Activated T-cell treated with anti-CD3 and anti-CD28 coated beads for 4 hours (primary cell): ENCODE results near the gene ALX4.

Experiments used
- DNase-seq: peaks from one replicate; pipeline ENCODE4 v3.0.0-alpha.2; 2020

The ALX4 gene

DNA sequence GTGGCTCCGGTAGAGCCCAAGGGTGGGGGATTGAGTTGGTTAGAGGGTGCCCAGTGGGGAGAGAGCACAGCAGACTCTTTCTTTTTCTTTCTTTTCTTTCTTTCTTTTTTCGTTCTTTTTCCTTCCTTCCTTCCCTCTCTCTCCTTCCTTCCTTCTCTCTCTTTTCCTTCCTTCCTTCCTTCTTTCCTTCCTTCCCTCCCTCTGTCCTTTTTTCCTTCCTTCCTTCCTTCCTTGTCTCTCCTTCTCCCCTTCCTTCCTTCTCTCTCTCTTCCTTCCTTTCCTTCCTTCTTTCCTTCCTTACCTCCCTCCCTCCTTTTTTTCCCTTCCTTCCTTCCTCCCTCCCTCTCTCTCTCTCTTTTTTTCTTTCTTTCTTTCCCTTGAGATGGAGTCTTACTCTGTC is 4.8 kb upstream of the ALX4 start:
- DNase-seq, result no peak

DNA sequence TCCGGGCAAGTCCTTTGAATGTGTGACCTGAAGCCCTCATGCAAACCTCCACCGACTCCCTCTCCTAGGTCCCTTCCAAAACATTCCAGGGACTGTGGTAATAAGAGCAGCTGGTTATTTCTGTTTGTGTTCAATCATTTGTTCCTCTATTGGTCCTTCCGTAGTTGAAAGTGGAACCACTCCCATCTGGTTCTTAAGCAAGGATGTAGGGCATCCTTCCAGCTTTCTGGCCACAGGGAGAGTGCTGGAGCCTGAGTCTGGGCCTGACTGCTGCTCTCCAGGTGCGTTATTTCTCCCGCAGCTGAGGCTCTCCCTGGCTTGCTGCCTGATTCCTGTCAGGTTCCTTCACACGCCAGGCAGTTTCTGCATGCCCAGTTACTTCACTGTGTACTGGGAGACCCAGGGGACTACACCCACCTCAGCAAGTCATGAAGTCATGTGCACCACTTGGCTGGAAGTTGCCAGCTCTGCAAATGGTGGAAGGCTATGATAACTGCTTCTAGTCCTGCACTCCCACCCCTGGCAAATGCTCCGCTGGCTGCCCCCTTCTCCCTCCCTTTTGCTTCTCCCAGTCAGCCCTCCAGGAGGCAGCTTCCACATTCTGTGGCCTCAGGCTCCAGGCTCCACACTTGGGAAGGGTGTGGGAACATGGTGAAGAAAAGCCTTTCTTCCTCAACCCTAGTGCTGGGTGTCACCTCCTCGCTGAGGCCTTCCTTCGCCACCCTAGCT is 4.0 kb upstream of the ALX4 start:
- no peak for DNase-seq

DNA sequence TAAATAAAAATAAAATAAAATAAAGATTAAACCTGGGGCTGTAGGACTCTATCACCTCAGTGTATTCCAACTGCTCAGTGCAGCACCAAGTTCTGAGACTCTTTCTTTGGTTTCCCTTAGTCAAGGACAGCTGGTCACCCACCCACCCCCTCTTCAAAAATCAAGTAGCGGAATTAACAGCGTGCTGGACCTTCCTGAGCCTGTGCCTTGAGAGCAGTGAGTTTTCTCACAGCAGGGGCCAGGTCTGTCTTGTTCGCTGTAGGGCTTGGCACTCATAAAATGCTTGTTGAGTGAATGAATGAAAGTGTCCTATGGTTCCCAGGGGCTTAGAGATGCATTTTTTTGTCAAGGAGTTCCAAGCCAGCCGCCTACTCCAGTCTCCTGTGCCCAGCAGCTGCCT is 2.9 kb upstream of the ALX4 start:
- DNase-seq, result no peak

DNA sequence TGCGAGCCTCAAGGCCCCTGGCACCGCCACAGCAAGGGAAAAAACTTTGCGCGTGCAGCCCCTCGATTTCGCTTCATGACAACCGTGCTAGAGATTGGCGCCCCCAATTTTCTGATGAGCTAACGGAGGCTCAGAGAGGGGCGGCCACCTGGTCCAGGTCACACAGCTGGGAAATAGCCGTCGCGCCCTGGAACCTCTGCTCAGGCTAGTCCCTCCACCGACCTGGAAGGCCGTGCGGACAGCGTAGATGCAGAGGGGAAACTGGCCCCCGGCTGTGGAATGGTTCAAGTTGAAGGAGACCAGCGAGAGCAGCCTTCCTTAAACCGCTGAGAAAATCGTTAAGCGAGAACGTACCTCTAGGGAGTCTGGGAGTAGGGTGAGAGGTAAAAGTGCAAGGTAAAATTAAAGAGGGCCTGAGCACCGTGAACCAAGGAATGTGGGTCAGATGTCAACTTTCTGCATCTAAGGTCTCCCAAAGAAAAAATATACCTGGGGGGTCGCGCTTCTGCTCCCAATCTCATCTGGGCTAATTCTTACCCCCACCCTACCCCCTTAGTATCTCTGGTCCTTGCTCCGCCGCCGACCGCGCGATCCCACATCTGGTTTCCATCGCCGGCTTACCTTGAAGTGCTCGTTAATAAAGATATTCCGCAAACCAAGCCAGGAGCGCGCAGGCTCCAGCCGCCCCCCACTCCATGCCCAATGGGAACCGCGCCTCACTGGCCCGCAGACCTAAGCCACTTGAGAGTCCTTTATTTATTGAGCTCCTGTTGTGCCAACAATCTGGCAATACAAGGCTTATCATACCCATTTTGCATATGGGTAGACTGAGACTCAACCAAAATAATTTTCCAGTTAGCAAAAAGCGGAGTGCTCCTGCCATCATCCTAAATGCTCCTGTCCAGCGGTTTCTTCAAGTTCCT is 1.7 kb upstream of the ALX4 start:
- DNase-seq, result no peak

DNA sequence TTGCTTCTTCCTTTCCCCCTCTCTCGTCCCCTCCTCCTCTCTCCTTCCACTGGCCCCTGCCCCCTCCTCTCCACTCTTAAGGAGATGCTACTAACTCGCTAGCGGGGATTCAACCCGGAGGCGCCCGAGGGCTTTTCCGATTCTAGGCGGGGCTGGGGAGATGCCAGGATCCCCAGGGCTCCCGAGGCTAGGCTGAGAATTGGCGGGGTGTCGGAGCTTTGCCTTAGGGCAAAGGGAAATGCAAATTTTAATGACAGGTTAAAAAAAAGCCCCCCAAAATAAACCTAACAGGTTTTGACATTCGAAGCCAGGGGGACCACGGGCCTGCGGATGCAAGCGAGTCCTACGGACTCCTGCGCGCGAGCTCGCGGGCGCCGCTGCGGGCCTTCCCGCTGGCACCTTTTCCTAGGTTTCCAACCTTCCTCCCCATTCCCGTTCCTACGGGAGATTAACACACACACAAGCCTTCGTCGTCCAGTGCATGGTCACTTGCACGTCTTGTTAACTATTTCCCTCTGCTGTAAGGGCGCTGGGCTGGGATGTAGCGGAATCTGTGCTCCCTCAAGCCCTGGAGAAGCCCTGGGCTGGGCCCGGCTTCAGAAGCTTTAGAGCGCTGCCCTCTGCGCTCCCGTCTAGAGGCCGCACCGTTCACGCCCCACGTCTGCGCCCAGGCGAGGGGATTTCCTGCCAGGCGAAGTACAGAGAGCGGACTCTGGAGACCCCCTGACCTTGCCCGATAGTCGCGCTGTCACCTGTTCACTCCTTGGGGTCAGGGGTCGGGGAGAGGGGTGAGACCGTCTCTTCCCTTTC is 729 bp upstream of the ALX4 start:
- no peak for DNase-seq

DNA sequence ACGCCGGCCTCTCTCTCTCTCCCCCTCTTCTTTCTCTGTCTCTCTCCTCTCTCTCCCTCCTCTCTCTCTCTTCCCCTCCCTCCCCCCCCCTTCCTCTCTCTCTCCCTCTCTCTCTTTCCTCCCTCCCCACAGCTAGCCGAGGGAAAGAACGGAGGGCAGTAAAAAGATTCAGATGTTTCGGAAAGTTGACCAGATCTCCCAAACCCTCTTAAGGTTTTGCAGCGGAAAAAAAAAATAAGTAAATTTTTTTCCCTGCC is 195 bp upstream of the ALX4 start:
- DNase-seq, result no peak

DNA sequence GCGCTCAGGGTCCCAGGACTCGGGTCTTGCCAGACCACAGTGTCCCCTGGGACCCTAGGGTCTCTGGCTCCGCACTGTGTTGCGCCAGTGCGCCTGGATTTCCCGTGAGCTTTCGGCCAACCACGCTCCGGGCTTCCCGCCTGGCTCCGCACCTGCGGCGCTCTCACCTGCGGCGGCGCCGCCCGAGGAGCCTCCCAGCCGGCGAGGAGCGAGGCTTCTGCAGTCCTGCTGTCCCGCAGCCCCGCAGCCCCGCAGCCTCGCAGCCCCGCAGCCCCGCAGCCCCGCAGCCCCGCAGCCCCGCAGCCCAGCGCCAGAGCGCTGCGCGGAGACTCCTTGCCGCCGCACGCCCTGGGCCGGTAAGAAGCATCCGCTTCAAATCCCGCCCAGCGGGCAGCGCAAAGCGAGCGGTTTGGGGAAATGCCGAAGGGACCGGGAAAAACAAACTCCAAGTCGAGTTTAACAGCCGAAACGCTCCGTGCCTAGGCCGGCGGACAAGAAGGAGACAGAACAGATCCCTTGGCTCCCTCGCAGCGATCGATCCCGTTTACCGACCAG is 939 bp downstream of the ALX4 start:
- DNase-seq, result no peak

DNA sequence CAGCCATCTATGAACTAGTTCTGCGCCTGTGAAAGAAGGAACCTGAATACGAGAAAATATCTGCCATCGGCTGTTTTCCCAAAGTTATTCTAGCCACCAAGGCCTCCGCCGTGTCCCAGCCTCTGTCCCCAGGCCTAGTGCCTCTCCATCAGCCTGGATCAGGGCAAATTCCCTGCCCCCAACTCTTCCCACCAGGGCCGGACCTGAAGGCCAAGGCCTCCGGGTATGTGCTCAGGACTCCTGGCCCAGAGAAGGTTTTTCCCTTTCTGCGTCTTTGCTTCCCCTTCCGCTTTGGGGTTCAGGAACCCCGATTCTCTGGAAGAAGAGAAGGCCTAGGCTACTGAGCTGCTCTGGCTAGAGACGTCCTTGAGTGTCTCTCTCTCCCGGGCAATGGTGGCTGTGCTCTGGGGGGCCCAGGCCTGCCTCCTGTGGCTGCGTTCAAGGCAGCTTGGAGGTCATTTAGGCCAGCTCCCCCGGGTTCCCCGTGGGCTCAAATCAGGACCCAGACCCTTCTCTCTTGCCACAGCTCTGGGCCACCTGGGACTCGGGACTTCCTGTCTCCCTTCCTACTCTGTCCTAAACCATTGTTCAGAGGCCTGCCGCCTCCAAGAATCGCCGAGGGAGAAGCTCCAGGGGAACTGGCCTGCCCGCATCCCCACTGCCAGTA is 1.6 kb downstream of the ALX4 start:
- no peak for DNase-seq

DNA sequence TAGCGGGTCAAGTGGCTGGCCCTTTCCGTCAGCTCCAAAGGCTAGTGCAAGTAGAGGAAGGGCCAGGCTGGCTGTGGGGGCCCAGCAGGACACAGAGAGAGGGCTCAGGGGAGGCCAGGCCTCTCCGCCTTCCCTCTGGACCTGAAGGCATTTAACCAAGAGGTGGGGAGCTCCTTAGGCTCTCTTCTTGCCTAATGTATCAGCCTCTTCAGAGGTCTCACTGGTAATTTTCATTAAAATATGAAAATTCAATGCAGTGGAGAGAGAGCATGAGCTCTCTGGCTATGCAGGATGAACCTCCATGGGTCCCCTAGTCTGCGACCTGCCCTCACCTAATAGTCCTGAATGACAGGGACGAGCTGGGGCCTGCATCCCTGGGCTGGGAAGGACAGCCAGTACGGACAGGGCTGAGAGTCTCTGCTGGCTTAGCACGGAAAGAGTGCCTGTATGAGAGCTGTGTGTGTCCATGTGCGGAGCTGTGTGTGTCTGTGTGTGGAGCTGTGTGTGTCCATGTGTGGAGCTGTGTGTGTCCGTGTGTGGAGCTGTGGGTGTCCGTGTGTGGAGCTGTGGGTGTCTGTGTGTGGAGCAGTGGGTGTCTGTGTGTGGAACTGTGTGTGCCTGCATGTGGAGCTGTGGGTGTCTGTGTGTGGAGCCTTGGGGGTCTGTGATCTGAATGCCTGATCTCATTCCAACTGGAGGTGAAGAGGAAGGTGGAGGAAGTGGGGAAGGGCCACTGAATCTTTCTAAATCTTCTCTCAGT is 2.4 kb downstream of the ALX4 start:
- DNase-seq, result no peak

DNA sequence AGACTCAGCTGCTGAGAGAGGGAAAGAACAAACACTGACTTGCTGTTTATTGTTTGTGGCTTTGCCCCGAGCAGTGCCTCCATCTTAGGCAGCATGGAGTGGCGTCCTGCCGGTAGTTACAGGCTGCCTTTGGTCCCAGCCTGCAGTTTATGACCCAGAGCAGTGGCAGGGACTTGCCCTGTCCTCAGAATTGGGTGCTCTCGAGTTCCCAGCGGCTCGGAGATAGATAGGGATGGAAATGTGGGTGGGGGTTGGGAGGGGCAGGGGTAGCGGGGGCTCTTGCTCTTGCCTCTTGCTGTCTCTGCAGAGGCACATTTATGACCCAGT is 3.1 kb downstream of the ALX4 start:
- DNase-seq, result no peak

DNA sequence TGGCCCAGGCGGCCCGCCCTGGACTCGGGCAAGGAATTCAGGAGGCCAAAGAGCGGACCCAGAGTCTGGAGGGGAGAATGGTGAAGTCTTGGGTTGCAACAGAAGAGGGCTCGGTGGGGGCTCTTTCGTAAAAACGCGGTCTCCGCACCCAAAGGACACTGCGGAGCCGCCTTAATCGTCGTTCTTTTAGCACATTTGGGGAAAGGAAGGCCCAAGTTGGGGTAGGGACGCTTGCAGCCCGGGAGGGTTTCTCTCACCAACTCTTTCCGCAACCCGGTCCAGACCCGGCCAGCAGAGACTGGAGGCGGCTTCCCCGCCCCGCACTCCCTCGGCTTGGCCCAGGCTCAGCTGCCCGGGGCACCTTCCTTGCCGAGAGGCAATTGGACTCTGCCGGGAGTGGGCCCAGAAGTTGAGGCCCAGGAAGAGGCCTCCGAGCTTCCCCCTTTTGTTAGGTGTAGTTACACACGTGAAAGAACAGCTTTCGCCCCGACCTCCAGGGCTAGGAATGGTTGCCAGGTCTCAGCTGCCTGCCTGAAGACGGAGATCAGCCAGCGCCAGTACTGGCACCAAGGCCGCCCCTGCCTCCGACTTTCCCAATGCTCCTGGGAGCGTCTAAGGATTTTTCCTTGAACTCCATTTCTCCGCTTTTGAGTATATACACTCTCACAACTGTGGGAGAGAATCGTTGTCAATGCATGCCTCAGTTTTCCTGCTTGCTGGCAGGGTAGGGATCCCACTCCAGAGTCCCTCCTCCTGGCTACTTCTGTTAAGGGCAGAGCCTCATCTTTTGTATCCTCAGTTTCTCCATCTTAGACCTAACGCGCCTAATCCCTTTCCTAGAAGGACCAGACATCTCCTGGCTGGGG is 3.7 kb downstream of the ALX4 start:
- DNase-seq, result no peak

DNA sequence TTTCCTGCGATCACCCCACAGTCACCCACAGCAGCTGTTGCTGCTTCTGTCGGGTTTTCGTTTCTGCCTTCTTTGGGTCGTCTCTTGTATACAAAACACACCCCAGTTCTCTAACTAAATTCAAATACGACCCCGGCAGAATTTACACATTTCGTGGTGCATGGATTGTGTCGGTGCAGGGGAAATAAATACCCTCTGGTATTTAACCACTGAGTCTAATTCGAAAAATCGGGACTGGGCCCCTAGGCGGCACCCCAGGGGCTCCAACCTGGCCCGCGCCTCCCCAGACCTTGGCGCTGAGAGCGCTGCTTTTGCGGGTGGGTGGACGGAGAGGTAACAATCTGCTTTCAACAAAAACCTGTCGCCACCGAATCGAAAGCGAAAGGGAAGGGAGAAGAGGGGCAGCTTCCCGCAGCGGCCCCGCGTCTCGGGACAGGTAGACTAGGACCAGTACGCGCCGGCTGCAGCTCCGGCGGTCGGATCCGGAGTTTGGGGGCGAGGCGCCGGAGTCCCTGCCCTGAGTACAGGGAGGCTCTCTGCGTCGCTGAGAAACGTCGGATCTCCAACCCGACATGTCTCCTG is 4.4 kb downstream of the ALX4 start:
- no peak for DNase-seq

DNA sequence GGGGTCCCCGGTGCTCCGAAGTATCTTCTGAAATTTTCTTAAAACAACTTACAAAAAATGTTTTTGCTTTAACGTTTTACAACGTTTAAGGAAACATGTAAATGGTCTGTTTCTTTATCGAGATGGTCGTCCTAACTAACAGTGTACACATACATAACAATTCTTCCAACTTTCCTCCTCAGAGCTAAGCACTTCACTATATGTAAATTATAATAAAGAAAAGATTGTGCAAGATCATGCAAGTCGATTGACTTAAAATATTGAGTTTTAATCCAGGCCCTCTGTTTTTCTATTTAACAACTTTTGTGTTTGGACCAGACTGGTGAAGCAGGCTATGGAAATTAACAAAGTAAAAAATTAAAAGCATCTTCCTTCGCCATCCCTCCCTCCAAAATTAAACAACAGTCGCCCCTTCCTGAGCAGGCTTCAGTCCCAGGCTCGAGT is 4.9 kb downstream of the ALX4 start:
- no peak for DNase-seq

DNA sequence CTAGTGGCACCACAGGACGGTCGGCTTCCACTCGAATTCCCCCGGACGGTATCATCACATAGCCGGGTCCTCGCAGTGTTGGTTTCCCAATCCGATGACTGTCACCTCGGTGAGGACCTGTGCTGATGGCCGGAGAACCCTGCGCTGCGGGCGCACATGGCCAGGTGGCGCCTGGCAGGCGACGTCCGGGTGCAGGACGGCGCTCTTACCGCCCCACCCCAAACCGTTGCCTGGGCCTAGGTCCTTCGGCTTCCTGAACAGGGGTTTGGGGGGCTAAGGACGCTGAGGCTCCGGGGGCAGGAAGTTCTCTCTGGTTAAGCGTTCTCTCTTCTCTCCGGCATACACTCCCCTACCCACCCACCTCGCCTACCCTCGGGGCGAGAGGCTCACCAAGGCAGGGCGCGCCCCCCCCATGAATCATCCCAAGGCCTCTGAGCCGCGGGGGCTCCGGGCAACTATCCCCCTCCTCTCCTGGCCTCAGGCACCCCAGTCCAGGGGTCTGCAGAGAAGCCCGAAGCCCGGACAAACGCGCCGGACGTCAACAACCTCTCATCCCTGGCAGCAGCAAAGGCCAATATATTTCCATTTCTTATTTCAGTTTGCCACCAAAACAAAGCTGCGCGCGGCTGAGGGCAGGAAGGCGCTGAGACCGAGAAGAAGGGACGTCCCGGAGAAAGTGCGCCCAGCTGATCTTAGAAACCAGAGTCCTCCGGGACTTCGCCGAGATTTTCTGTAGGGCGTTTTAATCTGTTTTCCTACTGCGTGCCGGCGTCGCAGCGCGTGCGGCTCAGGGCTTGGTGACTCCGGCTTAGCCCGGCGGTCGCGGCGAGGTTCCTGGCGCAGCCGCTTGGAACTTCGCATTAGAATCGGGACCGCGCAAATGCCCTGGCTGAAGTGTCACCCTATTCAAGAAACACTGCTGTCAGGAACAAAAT is 5.6 kb downstream of the ALX4 start:
- no peak for DNase-seq

DNA sequence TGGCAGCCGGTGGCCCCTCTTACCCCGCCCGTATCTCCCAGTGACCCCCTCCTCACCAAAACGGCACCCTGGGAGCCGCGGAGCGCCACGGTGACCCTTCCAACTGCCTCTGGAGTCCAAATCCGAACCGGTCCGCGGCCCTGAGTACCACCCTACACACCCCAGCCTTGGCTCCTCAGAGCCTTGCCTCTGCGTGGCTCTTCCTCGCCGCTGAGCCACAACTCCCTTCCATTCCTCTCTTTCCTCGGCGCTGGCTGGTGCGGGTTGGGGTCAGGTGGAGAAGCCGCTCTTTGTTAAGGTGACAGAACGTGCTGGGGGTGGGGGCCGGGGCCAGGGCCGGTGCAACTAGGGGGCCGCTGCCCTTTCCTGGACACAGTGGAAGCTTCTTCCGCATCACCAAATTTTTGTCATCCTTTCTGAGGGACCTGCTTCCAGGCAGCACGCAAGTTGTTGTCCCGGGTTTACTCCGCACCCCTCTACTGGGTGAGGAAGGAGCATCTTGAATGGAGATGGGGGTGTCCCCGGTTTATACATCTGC is 6.5 kb downstream of the ALX4 start:
- no peak for DNase-seq

DNA sequence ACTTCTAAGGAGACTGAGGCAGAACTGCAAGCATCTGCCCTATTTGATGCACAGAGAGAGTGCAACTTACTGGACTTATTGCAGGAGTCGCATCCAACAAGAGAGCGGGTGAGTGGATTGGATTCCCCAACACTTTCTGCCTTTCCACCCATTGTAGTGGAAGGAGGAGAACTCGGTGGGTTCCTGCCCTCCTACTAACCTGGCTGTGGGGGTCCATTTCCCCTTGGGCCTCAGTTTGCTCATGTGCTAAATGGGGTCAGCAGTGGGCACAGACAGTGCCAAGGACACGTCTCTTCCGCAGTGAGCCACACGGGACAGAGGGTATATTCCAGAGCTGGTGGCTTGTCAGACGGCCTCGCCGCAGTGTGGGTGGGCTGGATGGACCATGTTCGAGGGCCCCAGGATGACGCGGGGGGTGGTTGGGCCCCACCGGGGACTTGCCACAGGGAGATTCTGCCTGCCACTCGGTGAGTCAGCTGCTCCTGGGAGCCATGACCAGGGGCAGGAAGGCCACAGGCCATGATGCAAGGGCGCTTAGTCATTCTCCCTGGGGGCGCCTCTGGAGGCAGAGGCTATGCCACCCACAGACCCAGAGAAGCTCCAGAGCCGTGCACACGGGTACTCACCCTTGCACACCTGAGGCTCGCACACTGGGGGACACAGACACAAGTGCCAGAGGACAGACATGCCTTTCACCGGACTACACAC is 8.2 kb downstream of the ALX4 start:
- DNase-seq, result no peak

DNA sequence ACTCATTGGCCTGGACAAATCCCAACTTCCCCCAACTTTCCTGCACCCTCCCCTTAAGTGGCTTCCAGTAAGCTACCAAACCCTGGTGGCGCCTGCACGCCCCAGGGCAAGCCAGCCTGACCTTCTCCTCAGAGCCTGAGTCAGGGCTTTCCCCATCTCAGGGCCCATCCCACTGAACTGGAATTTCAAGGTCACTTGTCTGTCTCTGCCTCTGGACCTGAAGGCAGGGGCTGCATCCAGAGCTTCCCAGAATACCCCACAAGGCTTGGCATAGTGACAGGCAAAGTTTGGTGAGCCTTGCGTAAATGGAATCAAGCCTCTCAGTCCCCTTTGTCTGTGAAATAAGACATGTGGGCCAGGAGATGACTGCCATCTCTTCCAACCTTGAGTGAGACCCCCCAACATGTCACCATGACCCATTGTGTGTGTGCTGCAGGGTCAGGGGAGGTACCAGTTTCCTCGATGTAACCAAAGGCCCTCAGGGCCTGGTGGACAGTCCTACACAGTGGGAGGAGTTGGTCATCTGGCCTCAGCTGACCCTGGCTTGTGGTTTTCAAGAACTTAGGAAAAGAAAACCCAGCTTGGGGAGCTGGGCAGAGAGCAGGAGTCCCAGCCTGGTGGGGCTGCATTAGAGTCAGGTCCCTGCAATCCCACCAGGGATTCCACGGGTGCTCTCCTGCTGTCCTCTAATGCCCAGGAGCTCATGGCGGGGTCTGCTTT is 8.9 kb downstream of the ALX4 start:
- no peak for DNase-seq

DNA sequence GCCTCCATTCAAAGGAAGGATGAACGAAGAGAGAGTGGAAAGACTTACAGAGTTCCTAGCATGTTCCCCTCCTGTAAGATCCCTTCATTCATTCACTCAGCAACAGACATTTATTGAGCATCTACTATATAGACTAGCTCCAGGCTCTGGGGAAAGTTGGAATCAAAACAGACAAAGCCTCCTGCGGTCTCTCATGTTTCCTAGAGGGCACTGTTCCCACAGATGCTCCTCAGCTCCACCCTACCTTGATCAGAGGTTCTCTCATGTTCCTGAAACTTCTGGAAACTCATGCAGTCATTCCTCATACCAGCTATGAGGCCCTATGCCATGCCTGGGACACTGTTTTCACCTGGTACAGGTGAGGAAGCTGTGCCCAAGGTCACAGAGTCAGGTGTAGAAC is 11.1 kb downstream of the ALX4 start:
- DNase-seq, result no peak
